Measurements from ENCODE around the gene ALDH1A1. TPM values are rescaled to one million over a fixed set of nuclear protein-coding genes. Genes with fewer than 3 reads are reported as not detected.

ALDH1A1 gene
- 3.4 and 6.2 TPM in 2 replicates for total RNA-seq

DNA sequence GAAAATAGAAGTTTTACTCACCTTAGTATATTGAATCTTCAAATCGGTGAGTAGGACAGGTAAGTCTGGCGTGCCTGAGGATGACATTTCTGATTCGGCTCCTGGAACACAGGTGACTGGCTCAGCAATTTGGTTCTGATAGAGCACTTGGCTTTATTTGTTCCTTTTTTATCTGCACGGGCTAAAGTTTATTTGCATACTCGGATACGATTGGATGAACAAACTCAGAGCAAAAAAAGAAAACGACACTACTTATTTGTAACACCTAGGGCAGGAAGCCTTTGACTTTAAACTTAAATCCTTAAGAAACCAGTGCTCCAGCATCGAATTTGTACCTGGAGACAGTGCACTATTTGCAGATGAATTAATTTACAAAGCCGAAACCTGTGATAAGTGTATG is at the start of gene ALDH1A1:
Gene ALDH1A1, minus strand, starts transcription at position 140 of the 400 bp plus-strand sequence. Its CDS starts 53 bp downstream, at position 87.

Other genes starting within 250 kb of the ALDH1A1 start
- 1,091 and 1,943 TPM in 2 replicates for gene ANXA1, start 198.8 kb upstream of the ALDH1A1 start, total RNA-seq

Data from tracheal epithelial cell (primary cell).